Epithelial cell of prostate (primary cell): ENCODE data around the gene AMT.
"Not testable (repeated sequence)": the region's sequence is repeated elsewhere in the genome, so short reads cannot be mapped to it uniquely, and the experiment has no call there.

ENCODE experiments used
- DNase-seq: peaks from one replicate; pipeline ENCODE4 v3.0.0-alpha.2; 2011; ENCODE audit warnings: low read depth, low spot score
- H3K27ac ChIP-seq: fragments of 450-650 bp; 2 replicates; pipeline ENCODE4 v1.5.1; 2017; ENCODE audit warnings: mild to moderate bottlenecking

AMT gene

DNA sequence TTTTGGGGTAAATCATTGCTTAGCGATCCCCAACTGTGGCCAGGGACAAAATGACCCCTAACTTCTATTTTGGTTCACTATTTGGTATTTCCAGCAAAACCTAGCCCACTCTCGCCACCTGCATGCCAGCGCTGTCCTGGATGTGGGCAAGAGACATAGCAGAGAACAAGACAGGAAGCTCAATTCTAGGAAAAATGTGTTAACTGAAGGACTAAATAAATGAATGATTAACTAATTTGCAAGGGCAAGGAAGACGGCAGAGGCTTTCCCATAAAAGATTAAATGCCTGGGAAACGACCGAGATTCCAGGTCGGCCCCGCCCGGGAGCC lies 6.4 kb upstream of the AMT start:
- no peak for DNase-seq
- peak overlapping the region; percentile 86 for H3K27ac ChIP-seq

GRCh38 chr3:49427586-49427985 lies 5.3 kb upstream of the AMT start:
- DNase-seq: no peak
- peak overlapping the region; percentile 86 for H3K27ac ChIP-seq

DNA sequence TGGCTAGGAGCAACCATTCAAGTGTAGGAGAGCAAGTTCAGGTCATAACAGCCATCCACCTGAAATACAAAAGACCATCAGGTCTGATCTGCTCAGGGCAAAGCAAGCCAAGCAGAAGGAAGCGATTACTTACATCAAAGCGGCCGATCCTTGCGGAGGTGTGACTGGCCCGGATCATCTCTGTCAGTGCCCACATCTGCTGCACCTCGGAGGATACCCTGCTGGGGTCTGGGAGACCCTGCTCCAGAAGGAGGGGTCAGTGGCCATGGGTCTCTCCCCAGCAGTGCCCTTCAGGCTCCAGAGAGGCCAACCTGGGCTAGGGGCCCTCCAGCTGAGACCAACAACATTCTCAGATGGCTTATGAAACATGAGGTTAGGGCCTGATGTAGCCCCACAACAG lies 2.5 kb upstream of the AMT start:
- no peak overlapping the region for H3K27ac ChIP-seq
- DNase-seq: no peak

DNA sequence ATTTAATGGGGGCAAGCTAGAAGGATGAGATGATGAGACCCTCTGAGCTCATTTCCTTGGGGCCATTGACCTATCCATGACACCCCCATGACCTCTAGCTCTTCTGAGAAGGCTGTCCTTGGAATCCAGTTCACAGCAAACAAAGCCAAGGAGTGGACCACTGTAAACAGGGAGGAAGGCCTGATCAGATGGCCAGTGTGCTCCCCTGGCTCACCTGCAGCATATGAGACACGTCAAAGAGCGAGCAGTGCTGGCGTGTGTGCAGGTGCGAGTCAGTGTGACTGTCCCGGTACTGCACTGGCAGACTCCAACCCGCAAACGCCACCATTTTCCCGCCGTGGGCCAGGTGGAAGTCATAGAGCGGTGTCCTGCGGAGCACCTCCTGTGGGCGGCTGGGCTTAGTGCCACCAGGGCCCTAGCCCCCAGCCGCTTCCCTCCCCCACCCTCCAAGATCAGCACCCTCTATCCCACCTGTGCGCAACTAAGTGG lies 339 bp downstream of the AMT start:
- DNase-seq: no peak
- H3K27ac ChIP-seq: peak overlapping the region; percentile 72

- H3K27ac ChIP-seq: no peak overlapping the region
- DNase-seq: no peak
These were observed 4.7 kb downstream of the AMT start for GRCh38 chr3:49417516-49418120.

DNA sequence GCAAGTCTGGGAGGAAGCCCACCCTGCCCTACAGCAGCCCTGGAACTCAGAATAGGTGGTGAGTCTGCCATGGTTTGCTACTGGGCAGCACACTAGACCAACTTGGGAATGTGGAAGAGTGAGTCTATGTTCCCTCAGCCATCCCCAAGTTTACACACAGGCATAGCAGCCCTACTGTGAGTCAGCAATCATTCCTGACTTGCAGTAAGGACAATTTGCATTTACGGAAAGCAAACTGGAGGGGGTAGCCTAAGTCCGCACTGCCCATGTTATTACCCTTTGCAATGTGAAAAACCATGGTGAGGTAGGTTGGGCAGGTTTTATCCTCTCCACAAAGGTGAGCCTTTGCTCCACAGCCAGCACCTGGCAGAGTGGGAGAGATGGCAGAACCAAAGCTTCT lies 5.4 kb downstream of the AMT start:
- DNase-seq: no peak
- H3K27ac ChIP-seq: peak overlapping the region; percentile 13

DNA sequence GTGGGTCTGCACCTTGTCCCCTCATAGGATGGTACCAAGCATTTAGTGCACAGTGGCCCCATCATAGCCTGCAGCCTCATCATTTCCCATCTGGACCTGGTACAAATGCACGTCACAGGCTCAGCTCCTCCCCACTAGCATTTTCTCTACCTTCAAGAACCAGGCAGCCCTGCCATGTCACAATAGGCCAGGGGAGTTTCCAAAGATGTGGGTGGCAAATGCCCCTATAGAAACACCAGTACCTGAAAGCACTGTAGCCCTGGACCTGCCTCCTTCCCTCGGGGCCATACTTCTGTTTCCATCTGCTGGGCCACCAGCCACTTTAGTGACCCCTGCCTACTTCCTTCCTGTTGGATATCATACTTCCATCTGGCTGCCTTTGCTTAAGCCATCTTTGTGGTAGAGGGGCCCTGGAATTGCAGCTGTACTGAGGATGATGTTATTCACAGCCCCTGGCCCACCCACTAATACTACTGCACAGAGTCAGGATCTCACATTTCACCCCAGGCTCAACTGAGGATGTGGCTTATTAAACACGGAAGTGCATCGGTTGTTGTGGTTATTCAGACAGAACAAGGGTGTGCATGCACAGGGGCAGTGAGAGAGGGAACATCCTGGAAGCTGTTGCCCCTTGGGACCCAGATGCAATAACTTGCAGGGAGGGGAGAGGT lies 6.2 kb downstream of the AMT start:
- DNase-seq: no peak
- peak overlapping the region; percentile 13 for H3K27ac ChIP-seq

- H3K27ac ChIP-seq: no peak overlapping the region
- DNase-seq: no peak
These were observed 7.5 kb downstream of the AMT start for GRCh38 chr3:49414753-49415152.

- H3K27ac ChIP-seq: no peak overlapping the region
- DNase-seq: no peak
These were observed 8.9 kb downstream of the AMT start for GRCh38 chr3:49413338-49413734.

GRCh38 chr3:49412632-49413337 lies 9.5 kb downstream of the AMT start:
- DNase-seq: no peak
- H3K27ac ChIP-seq: peak overlapping the region; percentile 92

DNA sequence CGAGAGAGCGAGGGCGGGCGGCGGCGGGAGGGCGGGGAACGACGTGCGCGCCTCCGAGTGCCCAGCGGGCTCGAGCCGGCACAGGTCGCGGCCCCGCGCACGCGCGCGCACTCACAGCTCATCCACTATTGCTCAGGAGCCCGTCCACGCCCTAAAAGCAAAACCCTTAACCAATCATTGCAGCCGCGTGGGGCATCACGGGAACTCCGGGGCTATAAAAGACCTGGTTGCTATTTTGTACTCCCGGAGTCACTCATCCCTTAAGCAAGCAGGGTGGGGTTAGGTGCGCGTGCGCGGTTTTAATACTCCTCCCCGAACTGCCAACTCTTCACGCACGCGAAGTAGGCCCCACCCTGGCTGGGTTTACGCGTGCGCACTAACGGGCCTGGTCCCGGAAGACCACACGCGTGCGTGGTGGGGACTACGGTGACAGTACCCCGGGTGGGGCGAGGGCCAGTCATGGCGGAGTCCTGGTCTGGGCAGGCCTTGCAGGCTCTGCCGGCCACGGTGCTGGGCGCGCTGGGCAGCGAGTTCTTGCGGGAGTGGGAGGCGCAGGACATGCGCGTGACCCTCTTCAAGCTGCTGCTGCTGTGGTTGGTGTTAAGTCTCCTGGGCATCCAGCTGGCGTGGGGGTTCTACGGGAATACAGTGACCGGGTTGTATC lies 10.2 kb downstream of the AMT start, which contains the start of the genes RHOA and TCTA:
Gene RHOA (minus strand): TSS at position 9 of the 664 bp plus-strand sequence. CDS start 36,387 bp downstream, outside the sequence.
Gene TCTA (plus strand): TSS at position 456 of the 664 bp plus-strand sequence. CDS start 4 bp downstream, at position 460.
- H3K27ac ChIP-seq: peak within 1 kb of the TSS; percentile 92
- DNase-seq: peak; percentile 98

GRCh38 chr3:49411535-49411967 lies 10.7 kb downstream of the AMT start:
- H3K27ac ChIP-seq: peak overlapping the region; percentile 92
- no peak for DNase-seq

DNA sequence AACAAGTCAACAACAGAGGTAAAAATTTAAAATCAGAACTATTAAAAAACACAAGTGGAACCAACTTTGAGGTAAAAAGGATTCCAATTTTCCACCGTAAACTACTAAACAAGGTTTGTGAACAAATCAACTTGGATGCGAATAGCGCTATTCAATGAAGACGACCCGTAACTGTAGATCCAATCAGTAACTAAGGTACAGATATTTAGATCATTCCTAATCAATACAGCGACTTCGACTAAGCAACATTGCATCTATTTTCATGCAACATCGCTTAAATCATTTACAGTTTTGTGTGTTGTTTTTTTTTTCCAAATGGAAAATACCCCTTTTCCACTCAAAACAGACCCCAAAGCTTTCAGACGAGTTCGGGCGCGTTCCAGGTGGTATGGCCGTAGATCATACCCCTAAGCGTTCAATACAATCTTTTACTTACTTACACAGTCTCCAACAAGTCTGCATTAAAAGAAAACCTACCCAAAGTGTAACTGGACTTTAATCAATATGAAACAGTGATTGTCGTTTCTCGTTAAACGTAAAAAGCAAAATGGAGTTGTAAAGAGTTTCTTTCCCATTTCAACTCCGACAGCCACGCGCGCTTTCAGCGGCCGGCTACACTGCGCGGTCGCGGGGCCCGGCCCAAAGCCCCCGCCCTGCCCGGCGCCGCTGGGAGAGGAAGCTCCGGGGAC lies 11.3 kb downstream of the AMT start:
- no peak for DNase-seq
- peak overlapping the region; percentile 92 for H3K27ac ChIP-seq

DNA sequence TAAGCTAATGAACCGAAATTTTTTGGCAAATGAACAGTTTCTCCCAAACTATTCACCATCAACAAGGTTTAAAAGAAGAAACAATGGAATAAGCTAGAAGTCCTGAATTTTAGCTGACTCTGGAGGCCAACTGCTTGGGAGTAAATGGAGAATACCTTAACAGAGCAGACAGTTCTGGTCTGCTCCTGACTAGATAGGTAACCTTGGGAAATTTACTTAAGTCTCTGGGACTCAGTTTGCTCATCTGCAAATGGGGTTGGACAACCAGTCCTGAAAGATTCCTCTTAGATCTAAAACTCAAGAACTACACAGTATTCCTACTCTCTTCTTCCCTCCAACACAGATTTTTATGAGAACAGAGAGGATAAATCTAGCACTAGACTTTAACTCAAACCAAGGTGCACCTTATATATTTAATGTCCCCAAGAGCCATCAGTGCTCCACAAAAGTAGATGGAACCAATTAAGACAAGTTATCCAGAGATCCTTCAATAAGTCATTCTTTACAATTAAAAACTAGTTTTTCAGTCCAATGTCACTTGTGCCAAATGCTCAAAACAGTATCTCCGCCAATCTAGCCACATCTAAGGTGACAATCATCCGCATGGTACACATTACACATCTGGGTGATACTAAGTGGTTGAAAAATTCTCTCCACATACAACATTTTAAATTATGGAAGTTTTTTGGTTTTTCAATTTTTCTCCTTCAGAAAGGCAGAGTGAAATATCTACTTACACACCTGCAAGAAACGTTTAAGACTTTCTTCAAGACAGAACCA lies 12.0 kb downstream of the AMT start:
- no peak for DNase-seq
- peak overlapping the region; percentile 92 for H3K27ac ChIP-seq

GRCh38 chr3:49406571-49407565 lies 15.4 kb downstream of the AMT start:
- DNase-seq: no peak
- peak overlapping the region; percentile 1 for H3K27ac ChIP-seq

GRCh38 chr3:49405570-49405969 lies 16.7 kb downstream of the AMT start:
- DNase-seq: not testable (repeated sequence)
- peak overlapping the region; percentile 1 for H3K27ac ChIP-seq

DNA sequence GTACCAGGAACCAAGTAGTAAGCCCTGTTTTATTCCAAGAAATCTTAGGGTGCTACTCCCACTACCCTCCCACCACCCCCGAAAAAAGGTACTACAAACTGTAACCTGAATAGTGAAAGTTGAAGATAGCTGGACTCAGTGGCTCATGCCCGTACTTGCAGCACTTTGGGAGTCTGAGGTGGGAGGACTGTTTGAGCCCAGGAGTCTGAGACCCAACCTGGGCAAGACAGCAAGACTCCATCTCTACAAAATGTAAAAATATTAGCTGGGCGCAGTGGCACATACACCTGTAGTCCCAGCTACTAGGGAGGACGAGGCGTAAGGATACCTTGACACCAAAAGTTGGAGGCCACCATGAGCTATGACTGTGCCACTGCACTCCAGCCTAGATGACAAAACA lies 18.4 kb downstream of the AMT start:
- DNase-seq: no peak
- no peak overlapping the region for H3K27ac ChIP-seq

DNA sequence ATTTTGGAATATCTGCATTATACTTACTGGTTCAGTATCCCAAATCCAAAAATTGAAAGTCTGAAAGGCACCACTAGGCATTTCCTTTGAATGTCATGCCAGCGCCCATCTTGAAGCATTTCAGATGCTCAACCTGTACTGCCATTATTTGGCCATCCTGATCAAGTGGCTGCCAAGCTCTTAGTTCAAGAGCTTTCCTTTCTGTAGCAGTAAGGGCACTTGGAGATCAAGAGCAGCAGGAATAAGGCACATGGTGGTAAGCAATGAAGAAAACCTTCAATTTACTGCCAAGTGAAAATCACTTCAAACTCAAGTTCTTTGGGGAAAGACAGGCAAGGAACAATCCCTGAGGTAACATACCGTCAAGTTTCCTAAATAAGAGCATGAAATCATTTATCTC lies 20.5 kb downstream of the AMT start:
- no peak overlapping the region for H3K27ac ChIP-seq
- DNase-seq: no peak
